Esophagus squamous epithelium (tissue), 5 donors: ENCODE measurements around the gene DTX4. TPM values are rescaled to one million over a fixed set of nuclear protein-coding genes. Genes with fewer than 3 reads are reported as not detected.

ENCODE experiments used
- DNase-seq: peaks from one replicate; lab custom pipeline; 2025; lab: John Stamatoyannopoulos, UW
- H3K27ac ChIP-seq, 4 donors: fragments of 200-600 bp; sonication (generic); one replicate each; pipeline ENCODE4 v1.5.1; 2016 to 2019; ENCODE audit warnings: mild to moderate bottlenecking in 1 of 4
- H3K27me3 ChIP-seq, 4 donors: fragments of 200-600 bp; sonication (generic); 1 replicate in 3 of 4; 2 replicates in 1 of 4; pipeline versions ENCODE4 v1.5.1 to v1.6.0; 2017 to 2021; ENCODE audit warnings: antibody characterized with exemption in 1 of 4
- H3K36me3 ChIP-seq, 3 donors: fragments of 200-600 bp; sonication (generic); one replicate each; pipeline ENCODE4 v1.5.1; 2016 to 2019
- H3K4me1 ChIP-seq, 3 donors: fragments of 200-600 bp; sonication (generic); one replicate each; pipeline ENCODE4 v1.5.1; 2017 to 2019
- H3K4me3 ChIP-seq, 4 donors: fragments of 200-600 bp; sonication (generic); 1 replicate in 3 of 4; 2 replicates in 1 of 4; pipeline ENCODE4 v1.5.1; 2016 to 2019; ENCODE audit warnings: mild to moderate bottlenecking in 2 of 4, moderate library complexity in 1 of 4
- H3K9me3 ChIP-seq, 3 donors: fragments of 200-600 bp; sonication (generic); one replicate each; pipeline ENCODE4 v1.5.1; 2016 to 2019
- CTCF ChIP-seq, 6 experiments: fragments of 450-650 bp in 4 of 6; fragments of 200-600 bp in 2 of 6; sonication (generic) in 2 of 6; IDR thresholded peaks; one replicate each; pipeline ENCODE4 v1.5.1; 2016 to 2019; ENCODE audit warnings: antibody characterized with exemption in 6 of 6, mild to moderate bottlenecking in 4 of 6, moderate library complexity in 4 of 6
- POLR2A ChIP-seq, 4 donors: fragments of 450-650 bp; IDR thresholded peaks; one replicate each; pipeline ENCODE4 v1.6.1; 2017; ENCODE audit warnings: antibody characterized with exemption in 4 of 4, mild to moderate bottlenecking in 4 of 4, moderate library complexity in 3 of 4
- WGBS, 2 donors: methylation state at CpG; one replicate each; pipeline ENCODE4 v1.1.5; 2018; 5-methylcytosine and 5-hydroxymethylcytosine counted together
- intact Hi-C: fragments of 100-400 bp; cut with DNase I; formaldehyde crosslinking; loops from one replicate; pipeline ENCODE4 v1.15.0; 2022
- total RNA-seq, 4 donors: library from RNA; depleted of rRNA; stranded (reverse); fragments of >200 nt; gene quantifications; one replicate each; pipeline ENCODE4 v1.1.0, GENCODE V29; 2016
- donor health status: DM: yes; HTN: yes; CAD: no.

DTX4 gene
- total RNA-seq, 4 donors from 2014 or later, result 2.4 to 8.4 (median 4.6) TPM

- DNase-seq, result no peak
- TF ChIP-seq CTCF (IDR thresholded peaks at IDR 0.05) (no peak), POLR2A (IDR thresholded peaks at IDR 0.05) (no peak)
- Histone ChIP-seq H3K36me3 (peaks cover 0 to 65% (median 4%) of the 10 kb centered on the region in 3 donors), H3K4me1 (peaks cover 0 to 16% (median 2%) of the 10 kb centered on the region in 3 donors), H3K27me3 (no peaks in the 10 kb centered on the region), H3K4me3 (no peak overlapping the region), H3K9me3 (no peaks in the 10 kb centered on the region), H3K27ac (no peak overlapping the region)
- WGBS, 2 donors, result 62 to 67% methylated on average over 4 of the region's 4 CpGs
- intact Hi-C loops, result no loop called here
Observed at GRCh38 chr11:59195586-59195985, 23.7 kb downstream of the DTX4 start.

GRCh38 chr11:59196777-59197176 is 24.8 kb downstream of the DTX4 start:
- peaks cover 0 to 55% (median 4%) of the 10 kb centered on the region in 3 donors for H3K36me3 ChIP-seq
- H3K4me3 ChIP-seq, result no peak overlapping the region
- intact Hi-C loops, result no loop called here
- H3K27ac ChIP-seq, result no peak overlapping the region
- H3K27me3 ChIP-seq, result no peaks in the 10 kb centered on the region
- H3K4me1 ChIP-seq, result peaks cover 0 to 16% (median 2%) of the 10 kb centered on the region in 3 donors
- no peak for DNase-seq
- TF ChIP-seq POLR2A (IDR thresholded peaks at IDR 0.05) (no peak), CTCF (IDR thresholded peaks at IDR 0.05) (no peak)
- no peaks in the 10 kb centered on the region for H3K9me3 ChIP-seq
- 77 to 89% methylated on average over 2 of the region's 2 CpGs for WGBS, 2 donors

- 29 to 64% methylated on average over 2 to 7 of the region's 9 CpGs for WGBS, 2 donors
- no peaks in the 10 kb centered on the region for H3K9me3 ChIP-seq
- no peak for TF ChIP-seq CTCF (IDR thresholded peaks at IDR 0.05)
- TF ChIP-seq POLR2A (IDR thresholded peaks at IDR 0.05), result no peak
- H3K27me3 ChIP-seq, result no peaks in the 10 kb centered on the region
- intact Hi-C loops, result no loop called here
- no peak overlapping the region for H3K4me3 ChIP-seq
- DNase-seq, result no peak
- H3K27ac ChIP-seq, result no peak overlapping the region
- peaks cover 0 to 55% (median 0%) of the 10 kb centered on the region in 3 donors for H3K36me3 ChIP-seq
- peaks cover 0 to 16% (median 2%) of the 10 kb centered on the region in 3 donors for H3K4me1 ChIP-seq
Observed at GRCh38 chr11:59197991-59198390, 26.1 kb downstream of the DTX4 start.

GRCh38 chr11:59198726-59199125 is 26.8 kb downstream of the DTX4 start:
- H3K4me3 ChIP-seq, result no peak overlapping the region
- H3K27me3 ChIP-seq, result no peaks in the 10 kb centered on the region
- H3K9me3 ChIP-seq, result no peaks in the 10 kb centered on the region
- H3K27ac ChIP-seq, result no peak overlapping the region
- TF ChIP-seq POLR2A (IDR thresholded peaks at IDR 0.05) (no peak), CTCF (IDR thresholded peaks at IDR 0.05) (no peak)
- intact Hi-C loops, result no loop called here
- 92 to 96% methylated on average over 2 of the region's 2 CpGs for WGBS, 2 donors
- DNase-seq, result no peak
- H3K36me3 ChIP-seq, result peaks cover 0 to 54% (median 0%) of the 10 kb centered on the region in 3 donors
- H3K4me1 ChIP-seq, result peaks cover 0 to 16% (median 2%) of the 10 kb centered on the region in 3 donors

- TF ChIP-seq POLR2A (IDR thresholded peaks at IDR 0.05), result no peak
- TF ChIP-seq CTCF (IDR thresholded peaks at IDR 0.05), result no peak
- H3K27me3 ChIP-seq, result no peaks in the 10 kb centered on the region
- H3K27ac ChIP-seq, result no peak overlapping the region
- no peaks in the 10 kb centered on the region for H3K9me3 ChIP-seq
- no peak overlapping the region for H3K4me3 ChIP-seq
- H3K36me3 ChIP-seq, result peaks cover 0 to 53% (median 0%) of the 10 kb centered on the region in 3 donors
- peaks cover 0 to 16% (median 2%) of the 10 kb centered on the region in 3 donors for H3K4me1 ChIP-seq
- no peak for DNase-seq
- 71 to 76% methylated on average over 14 of the region's 14 CpGs for WGBS, 2 donors
- intact Hi-C loops, result loop anchor here (10.0 kb wide), 1 partner anchor 45 kb away; no protein-coding TSS in a partner anchor
Observed at GRCh38 chr11:59199546-59200422, 27.9 kb downstream of the DTX4 start.
